ENCODE results near the gene STAP2.

Gene STAP2

GRCh38 chr19:4369888-4370260 is 31.2 kb upstream of the STAP2 start:
- peak; percentile 78 for DNase-seq

DNA sequence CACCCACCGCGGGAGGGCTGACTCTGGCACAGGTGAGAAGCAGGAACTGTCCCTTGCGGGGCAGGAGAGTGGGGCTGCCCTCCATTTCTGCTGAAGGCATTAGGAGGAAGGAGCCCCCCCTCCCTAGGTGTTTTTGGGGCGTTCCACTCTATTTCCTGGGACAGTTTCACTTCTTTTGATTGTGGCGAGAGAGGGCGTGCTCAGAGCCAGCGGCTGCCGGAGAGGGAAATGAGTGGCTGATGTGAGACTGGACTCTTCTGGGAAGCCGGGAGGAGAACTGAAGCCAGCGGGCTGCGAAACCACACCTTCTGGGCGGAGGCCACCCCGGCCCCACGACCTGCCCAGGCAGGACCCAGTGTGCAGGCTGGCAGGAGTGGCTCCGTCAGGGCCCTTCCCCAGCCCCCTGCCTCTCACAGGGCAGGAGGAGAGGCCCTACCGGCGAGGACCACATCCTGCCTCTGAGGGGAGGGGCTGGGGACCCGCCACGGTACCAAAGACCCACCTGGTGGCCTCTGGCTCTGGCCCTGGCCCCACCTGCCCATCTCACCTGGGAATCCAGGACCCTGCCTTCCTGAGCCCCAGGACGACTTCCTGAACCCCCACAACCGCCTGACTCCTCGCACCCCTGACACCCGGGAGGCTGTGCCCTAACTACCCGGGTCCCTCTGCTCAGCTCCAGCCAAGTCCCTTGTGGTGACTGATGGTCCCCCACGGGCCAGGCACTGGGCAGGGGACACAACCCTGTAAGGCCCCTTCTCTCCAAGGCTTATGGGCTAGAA is 30.7 kb upstream of the STAP2 start:
- peak; percentile 86 for DNase-seq

GRCh38 chr19:4368128-4368820 is 29.6 kb upstream of the STAP2 start:
- DNase-seq, result no peak

- DNase-seq, result no peak
Measured at GRCh38 chr19:4367781-4368127, 29.1 kb upstream of the STAP2 start.

GRCh38 chr19:4367336-4367723 is 28.7 kb upstream of the STAP2 start:
- no peak for DNase-seq

GRCh38 chr19:4366666-4367335 is 28.2 kb upstream of the STAP2 start:
- no peak for DNase-seq

GRCh38 chr19:4365791-4366665 is 27.4 kb upstream of the STAP2 start:
- no peak for DNase-seq

GRCh38 chr19:4365341-4365740 is 26.7 kb upstream of the STAP2 start:
- no peak for DNase-seq

GRCh38 chr19:4363571-4364304 is 25.1 kb upstream of the STAP2 start:
- no peak for DNase-seq

- no peak for DNase-seq
Measured at GRCh38 chr19:4362831-4363545, 24.4 kb upstream of the STAP2 start.

GRCh38 chr19:4362101-4362828 is 23.6 kb upstream of the STAP2 start:
- no peak for DNase-seq

DNA sequence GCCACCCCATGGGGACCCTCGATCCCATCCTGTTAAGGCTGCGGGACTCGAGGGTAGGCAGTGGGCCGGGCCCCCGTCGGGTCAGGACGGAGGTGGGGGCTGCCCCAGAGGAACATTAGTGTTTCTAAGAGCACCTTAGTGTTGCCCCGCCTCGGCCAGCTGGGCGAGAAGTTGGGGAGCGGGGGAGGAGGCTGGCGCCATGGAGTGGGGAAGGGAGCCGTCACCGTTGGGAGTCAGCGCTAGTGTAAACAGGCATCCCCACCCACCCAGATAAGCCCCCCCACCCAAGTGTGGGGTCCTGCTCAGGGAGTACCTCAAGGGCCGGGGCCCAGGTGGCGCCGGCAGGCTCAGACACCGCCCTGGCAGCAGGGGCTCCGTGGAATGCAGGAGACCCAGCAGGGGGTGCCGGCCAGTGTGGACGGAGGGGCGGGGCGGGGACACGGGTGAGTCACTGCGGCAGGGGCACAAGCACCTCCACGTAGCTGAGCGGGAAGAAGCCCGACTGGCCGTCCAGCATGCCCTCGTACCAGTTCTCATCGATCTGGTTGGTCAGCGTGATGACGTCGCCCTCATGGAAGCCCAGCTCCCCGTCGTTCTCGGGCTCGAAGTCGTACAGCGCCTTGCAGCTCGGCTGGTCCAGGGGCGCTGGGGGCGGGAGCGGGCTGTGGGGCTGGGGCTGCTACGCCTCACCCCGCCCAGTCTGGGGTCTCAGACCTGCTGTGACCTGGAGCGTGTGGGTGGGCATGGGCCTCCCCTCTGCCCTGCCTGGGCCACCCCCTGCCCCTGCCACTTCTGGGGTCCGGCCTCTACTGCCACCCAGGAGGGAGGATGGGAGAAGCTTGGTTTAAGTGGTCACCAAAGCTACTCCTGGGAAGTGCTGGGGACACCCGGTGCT is 22.8 kb upstream of the STAP2 start:
- DNase-seq, result no peak

DNA sequence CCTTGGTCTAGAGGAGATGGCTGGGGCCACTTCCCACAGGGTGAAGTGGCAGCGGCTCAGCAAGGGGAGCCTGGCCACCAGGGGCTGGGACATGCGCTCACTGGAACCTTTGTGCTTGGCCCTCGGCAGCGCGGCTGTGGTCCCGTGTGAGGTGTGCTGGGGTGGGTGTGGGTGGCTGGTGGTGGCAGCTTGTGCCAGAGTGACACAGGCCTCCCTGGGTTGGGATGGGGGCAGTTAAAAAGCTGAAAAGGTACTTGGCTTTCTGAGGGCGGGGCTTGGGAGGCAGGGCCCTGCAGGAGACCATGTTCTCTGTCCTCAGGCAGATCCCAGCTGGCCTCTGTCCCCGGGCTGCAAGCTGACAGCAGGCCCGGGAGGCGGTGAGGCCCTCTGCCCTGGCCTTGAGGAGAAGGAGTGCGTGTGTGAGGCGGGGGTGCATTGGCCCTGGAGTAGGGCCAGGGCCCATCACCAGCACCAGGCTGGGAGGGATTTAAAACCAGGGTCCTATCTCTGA is 22.1 kb upstream of the STAP2 start:
- DNase-seq, result no peak

GRCh38 chr19:4360081-4360569 is 21.5 kb upstream of the STAP2 start:
- DNase-seq, result no peak

- no peak for DNase-seq
Measured at GRCh38 chr19:4359627-4360000, 21.0 kb upstream of the STAP2 start.

- no peak for DNase-seq
Measured at GRCh38 chr19:4358709-4359626, 20.3 kb upstream of the STAP2 start.

DNA sequence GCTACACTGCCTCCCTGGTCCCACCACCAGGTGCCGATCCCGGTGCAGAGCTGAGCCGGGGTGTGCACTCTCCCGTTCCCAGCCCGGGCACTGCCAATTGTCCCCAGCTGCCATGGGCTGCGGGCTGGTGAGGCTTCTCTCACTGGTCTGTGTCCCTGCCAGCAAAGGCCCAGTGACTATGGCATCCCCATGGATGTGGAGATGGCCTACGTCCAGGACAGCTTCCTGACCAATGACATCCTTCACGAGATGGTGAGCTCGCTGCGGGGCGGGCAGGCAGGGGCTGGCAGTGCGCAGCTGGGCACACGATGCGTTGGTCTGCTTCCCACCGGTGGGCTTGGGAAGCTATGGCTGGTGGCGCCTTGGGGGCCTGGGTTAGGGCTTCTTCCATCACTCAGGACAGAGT is 19.3 kb upstream of the STAP2 start:
- no peak for DNase-seq

- no peak for DNase-seq
Measured at GRCh38 chr19:4357095-4357797, 18.6 kb upstream of the STAP2 start.

Measured in CD4-positive, alpha-beta T cell treated with Interleukin-17A for 1 hour (primary cell).